Measurements from ENCODE around the gene QRFP. TPM values are rescaled to one million over a fixed set of nuclear protein-coding genes. Genes with fewer than 3 reads are reported as not detected.

QRFP gene
- polyA plus RNA-seq, 3 donors, result 0.40 to 0.58 (median 0.56) TPM

DNA sequence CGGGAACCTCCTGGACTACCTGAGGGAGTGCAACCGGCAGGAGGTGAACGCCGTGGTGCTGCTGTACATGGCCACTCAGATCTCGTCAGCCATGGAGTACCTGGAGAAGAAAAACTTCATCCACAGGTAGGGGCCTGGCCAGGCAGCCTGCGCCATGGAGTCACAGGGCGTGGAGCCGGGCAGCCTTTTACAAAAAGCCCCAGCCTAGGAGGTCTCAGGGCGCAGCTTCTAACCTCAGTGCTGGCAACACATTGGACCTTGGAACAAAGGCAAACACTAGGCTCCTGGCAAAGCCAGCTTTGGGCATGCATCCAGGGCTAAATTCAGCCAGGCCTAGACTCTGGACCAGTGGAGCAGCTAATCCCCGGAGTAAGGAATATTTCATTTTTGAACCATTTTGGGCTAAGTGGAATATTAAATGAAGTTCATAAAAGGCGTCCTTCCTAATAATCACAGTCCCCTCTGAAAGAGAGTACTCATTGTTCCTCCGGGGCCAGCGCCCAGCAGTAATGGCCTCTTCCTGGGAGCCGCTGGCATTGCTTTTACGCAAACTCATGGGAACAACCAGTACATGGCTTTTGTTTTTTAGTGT lies 23.6 kb downstream of the QRFP start:
- no peak for DNase-seq

GRCh38 chr9:130872508-130872907 lies 24.1 kb downstream of the QRFP start:
- DNase-seq, result no peak

DNA sequence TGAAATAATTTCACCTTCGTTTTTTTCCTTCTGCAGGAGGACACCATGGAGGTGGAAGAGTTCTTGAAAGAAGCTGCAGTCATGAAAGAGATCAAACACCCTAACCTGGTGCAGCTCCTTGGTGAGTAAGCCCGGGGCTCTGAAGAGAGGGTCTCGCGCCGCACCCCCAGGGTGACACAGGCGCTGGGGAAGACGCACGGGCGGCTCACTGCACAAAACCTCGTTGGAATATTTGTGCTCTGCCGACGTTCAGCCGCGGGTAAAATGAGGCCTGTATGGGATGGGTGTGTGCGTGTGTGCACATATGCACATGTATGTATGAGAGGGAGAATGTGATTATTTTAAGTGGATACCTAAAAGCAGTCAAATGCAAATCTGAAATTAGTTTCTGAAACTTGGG lies 24.5 kb downstream of the QRFP start:
- no peak for DNase-seq

- DNase-seq, result no peak
These were observed 25.1 kb downstream of the QRFP start for GRCh38 chr9:130871395-130872062.

GRCh38 chr9:130870491-130871381 lies 25.9 kb downstream of the QRFP start:
- DNase-seq, result no peak

GRCh38 chr9:130869250-130869649 lies 27.4 kb downstream of the QRFP start:
- no peak for DNase-seq

GRCh38 chr9:130868230-130868629 lies 28.4 kb downstream of the QRFP start:
- no peak for DNase-seq

GRCh38 chr9:130867556-130867955 lies 29.1 kb downstream of the QRFP start:
- no peak for DNase-seq

- peak; percentile 87 for DNase-seq
These were observed 30.1 kb downstream of the QRFP start for GRCh38 chr9:130866474-130866965.

- no peak for DNase-seq
These were observed 30.7 kb downstream of the QRFP start for GRCh38 chr9:130865921-130866320.

DNA sequence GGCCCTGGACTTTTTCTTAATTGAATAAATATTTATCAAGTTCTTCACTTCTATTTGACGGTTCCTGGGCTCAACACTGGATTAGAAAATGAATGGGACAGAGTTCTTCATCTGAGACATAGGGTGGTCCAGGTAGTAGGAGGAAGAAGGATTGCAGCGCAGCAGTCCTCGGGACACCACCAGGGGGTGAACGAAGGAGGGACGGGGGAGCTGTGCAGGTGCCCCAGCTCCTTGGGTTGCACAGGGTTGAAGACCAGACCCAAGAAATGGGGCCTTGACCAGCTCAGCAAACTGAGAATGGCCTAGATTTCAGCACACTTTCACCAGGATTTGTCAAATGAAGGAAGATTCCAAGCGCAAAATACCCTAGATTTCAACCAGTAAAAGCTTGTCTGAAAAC lies 32.1 kb downstream of the QRFP start:
- DNase-seq, result no peak

- DNase-seq, result no peak
These were observed 33.9 kb downstream of the QRFP start for GRCh38 chr9:130862747-130863146.

DNA sequence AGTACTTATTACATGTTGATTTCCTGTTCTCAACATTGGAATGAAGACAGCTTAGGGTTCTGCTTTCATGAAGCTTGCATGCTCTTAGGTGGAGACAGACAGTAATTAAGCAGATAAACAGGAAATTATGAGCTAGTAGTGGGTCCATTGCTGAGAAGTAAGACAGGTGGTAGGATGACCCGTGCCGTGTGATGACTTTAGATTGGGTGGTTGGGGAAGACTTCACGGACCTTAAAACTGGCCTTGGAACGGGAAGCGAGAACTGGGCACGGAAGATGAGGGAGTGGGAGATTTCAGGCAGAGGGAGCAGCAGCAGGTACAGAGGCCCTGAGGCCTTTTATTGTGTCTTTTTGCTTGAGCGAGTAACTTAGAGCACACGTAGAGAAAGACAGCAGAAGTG lies 34.4 kb downstream of the QRFP start:
- DNase-seq, result no peak

DNA sequence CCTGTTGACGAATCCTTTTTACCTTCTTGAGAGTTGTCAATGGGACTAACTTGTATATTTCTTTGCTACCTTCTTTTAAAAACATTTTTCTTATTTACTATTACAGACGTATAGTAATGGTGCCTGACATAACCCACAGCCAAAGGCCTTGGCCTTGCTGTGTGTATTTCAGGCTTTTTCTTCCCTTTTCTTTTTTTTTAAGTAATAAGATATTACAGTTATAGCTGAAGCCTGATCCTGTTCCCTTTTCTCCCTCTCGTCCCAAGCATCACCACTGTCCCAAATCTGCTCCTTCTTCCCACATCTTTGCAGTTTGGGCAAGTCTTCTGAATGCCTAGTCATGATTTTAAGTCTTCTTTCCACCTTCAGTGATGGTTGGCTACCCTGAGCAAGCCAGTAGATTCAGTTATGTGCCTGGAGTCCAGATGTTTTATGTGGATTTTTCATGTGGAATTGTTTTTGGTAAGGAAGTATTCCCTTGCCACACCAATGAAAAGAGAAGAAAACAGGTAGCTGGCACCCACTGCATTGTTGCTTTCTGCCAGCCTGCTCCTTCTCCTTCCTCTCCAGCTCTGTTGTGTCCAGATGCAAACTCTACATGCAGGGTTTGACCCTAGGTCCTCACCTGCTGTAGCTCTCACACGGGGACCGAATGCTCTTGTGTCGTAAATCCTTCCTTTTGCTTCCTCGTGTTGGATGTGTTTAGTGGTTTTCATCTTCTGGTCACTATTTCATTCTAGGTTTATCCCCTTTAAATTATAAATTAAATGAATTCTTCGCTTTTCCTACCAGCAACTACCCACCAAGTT lies 35.0 kb downstream of the QRFP start:
- DNase-seq, result no peak

- peak; percentile 70 for DNase-seq
These were observed 35.9 kb downstream of the QRFP start for GRCh38 chr9:130860458-130861316.

DNA sequence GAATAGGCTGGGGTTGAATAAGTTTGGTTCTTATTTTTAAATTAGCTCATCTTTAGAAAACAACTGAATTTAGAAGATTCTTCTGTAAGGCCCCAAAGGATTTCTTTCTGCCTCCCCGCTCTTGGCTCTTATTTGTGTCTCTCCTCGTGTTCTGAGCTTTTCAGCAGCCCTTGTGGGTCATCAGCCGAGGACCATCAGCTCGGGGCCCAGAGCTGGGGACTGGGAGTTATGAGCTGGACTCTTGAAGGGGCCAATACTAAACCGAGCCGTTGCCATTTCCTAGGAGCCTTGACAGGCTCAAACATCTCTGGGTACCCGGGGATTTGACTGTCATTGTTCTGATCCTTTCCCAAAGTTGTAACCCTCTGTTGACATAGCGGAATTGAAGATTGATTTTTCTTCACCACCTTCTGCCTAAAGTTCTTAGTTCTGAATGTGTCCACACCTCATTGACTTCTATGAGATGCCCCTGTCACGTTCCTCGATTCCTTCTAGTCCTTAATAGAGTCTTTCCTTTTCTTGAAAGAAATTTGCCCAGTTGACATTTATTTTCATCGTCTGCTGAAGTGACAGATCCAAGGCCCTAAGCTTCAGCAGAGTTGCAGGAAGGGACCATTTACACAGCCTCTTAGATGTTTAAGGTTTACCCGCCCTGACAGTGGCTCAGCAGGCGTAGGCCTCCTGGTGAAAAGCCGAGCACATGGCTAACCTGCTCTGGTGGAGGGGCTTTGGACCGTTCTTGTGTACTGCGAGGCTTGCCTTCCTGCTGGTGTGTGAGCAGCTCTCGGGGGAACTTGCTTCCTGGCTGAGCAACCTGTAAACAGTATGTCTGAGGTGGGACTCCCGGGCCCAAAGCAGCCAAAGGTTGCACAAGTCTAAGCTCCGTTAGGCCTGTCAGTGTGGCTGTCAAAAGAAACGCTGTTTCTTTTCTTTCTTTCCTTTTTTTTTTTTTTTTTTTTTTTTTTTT lies 37.6 kb downstream of the QRFP start:
- no peak for DNase-seq

DNA sequence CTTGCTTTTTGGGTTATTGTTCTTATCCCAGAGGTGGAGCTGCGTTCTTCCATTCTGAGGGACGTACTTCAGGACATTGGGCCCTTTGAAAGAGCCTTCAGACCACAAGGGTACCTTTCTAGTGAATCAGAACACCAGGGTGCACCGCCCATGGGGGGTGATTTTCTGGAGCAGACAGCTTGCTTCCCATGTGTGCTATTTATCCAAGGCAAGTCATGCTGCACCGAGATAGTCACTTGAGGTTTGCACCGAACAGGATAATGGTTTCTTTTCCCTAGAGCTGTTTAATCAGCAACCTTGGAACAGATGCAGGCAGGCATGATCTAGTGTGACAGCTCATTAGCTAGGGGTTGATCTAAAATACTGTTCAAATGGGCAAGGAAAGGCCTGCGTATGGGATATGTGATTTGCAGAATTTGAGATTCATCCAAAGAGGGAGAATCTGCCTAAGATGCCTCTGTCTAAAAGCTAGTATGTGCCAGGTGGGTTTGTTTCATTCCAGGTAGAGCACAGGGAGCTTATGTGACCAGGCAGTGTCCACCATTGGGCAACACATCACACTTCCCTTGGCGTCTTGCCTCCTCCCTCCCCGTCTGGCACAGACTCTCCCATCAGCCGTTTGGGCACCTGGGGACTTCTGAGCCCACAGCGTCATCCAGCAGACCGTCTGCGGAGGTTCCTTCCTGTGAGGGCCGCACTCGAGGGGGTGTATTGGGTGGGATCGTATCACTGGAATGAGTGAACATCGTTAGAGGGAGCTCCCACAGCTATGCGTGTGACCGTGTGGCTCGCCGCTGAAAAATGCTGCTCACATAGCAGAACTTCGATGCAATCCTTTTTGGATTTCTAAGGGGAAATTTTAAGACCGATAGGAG lies 38.5 kb downstream of the QRFP start:
- no peak for DNase-seq

DNA sequence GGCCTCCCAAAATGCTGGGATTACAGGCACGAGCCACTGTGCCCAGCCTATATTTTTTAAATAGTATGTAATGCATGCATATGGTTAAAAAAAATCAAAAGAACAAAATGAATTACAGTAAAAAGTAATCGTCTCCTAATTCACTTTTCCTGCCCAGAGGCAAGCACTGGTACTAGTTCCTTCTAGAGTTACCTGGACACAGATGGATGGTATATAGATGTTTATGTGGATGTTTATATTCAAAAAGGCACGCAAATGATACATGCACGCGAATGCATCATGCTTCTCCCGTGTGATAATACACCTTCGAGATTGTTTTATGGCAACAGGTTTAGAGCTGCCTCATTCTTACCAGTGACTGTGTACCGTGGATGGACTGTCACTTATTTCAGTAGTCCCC lies 40.1 kb downstream of the QRFP start:
- no peak for DNase-seq

- DNase-seq, result no peak
These were observed 41.8 kb downstream of the QRFP start for GRCh38 chr9:130854835-130855234.
